ENCODE data around the gene RRP1B.

- TF ChIP-seq CTCF (IDR thresholded peaks at IDR 0.05) (no peak), POLR2AphosphoS5 (IDR thresholded peaks at IDR 0.05) (no peak), POLR2A (IDR thresholded peaks at IDR 0.05) (no peak)
Measured at GRCh38 chr21:43631411-43632107, 27.8 kb upstream of the RRP1B start.
